Upper lobe of right lung (tissue), 1 donor: ENCODE measurements around the gene DNHD1. TPM values are rescaled to one million over a fixed set of nuclear protein-coding genes. Genes with fewer than 3 reads are reported as not detected.

Experiments used
- ATAC-seq: fragments of 200-7000 bp; cut with Tn5 transposase; one replicate; pipeline ENCODE4 v1.9.1; 2020; ENCODE audit warnings: mild to moderate bottlenecking, moderate library complexity
- DNase-seq: peaks from one replicate; pipeline ENCODE4 v3.0.0-alpha.2; 2020
- H3K27ac ChIP-seq: fragments of 200-600 bp; one replicate; pipeline ENCODE4 v1.8.0; 2022
- H3K27me3 ChIP-seq: fragments of 200-600 bp; one replicate; pipeline ENCODE4 v1.8.0; 2022; ENCODE audit warnings: mild to moderate bottlenecking
- H3K36me3 ChIP-seq: fragments of 200-600 bp; one replicate; pipeline ENCODE4 v1.8.0; 2022
- H3K4me1 ChIP-seq: fragments of 200-600 bp; one replicate; pipeline ENCODE4 v1.8.0; 2022
- H3K4me3 ChIP-seq: fragments of 200-600 bp; one replicate; pipeline ENCODE4 v1.8.0; 2022; ENCODE audit warnings: mild to moderate bottlenecking
- H3K9me3 ChIP-seq: fragments of 200-600 bp; one replicate; pipeline ENCODE4 v1.8.0; 2022
- CTCF ChIP-seq: fragments of 200-600 bp; IDR thresholded peaks from one replicate; pipeline ENCODE4 v1.8.0; 2022; ENCODE audit warnings: antibody characterized with exemption
- intact Hi-C: fragments of 100-400 bp; cut with DNase I; formaldehyde crosslinking; loops from one replicate; pipeline ENCODE4 v1.11.0; 2022
- total RNA-seq: library from RNA; stranded (reverse); fragmentation: NEBNext Ultra II Directional; extraction: Animal tissue kit (Norgen Biotek cat#: 25700); gene quantifications from one replicate; pipeline ENCODE4 v1.2.1, GENCODE V29; 2021
- donor health status: DM: no; HTN: yes; CAD: no; lungs with severe emphysema.

DNHD1 gene
- total RNA-seq, 1 donor from 2014 or later: 14.5 TPM

GRCh38 chr11:6475936-6476335 is 21.1 kb upstream of the DNHD1 start:
- H3K9me3 ChIP-seq: no peaks in the 10 kb centered on the region
- DNase-seq: no peak
- no peak for ATAC-seq

GRCh38 chr11:6476571-6476970 is 20.5 kb upstream of the DNHD1 start:
- intact Hi-C loops: no loop called here
- no peak overlapping the region for H3K27ac ChIP-seq
- H3K4me3 ChIP-seq: no peak overlapping the region
- H3K27me3 ChIP-seq: no peaks in the 10 kb centered on the region
- H3K4me1 ChIP-seq: peaks cover 29% of the 10 kb centered on the region
- ATAC-seq (no peak), DNase-seq (no peak)
- H3K36me3 ChIP-seq: peaks cover 24% of the 10 kb centered on the region
- no peak for TF ChIP-seq CTCF
- H3K9me3 ChIP-seq: no peaks in the 10 kb centered on the region

More at GRCh38 chr11:6475936-6476335, 21.1 kb upstream of the DNHD1 start:
- Histone ChIP-seq H3K4me1 (peaks cover 29% of the 10 kb centered on the region), H3K4me3 (no peak overlapping the region), H3K36me3 (peaks cover 24% of the 10 kb centered on the region), H3K27me3 (no peaks in the 10 kb centered on the region), H3K27ac (no peak overlapping the region)
- intact Hi-C loops: no loop called here
- no peak for TF ChIP-seq CTCF

- DNase-seq (no peak), ATAC-seq (no peak)
- Histone ChIP-seq H3K4me1 (peaks cover 27% of the 10 kb centered on the region), H3K27ac (peak overlapping the region; percentile 89), H3K4me3 (peak overlapping the region; percentile 72), H3K9me3 (no peaks in the 10 kb centered on the region), H3K27me3 (no peaks in the 10 kb centered on the region), H3K36me3 (peaks cover 54% of the 10 kb centered on the region)
- intact Hi-C loops: no loop called here
- TF ChIP-seq CTCF: no peak
Observed at GRCh38 chr11:6480299-6480914, 16.7 kb upstream of the DNHD1 start.

GRCh38 chr11:6481012-6481923 is 15.8 kb upstream of the DNHD1 start, which contains the start of the genes ARFIP2 and TIMM10B:
TSS of gene ARFIP2 (minus strand) at chr11:6481331. CDS start at chr11:6480421, 910 bp downstream.
TSS of gene TIMM10B (plus strand) at chr11:6481501. CDS start at chr11:6481517, 16 bp downstream.
- peak; percentile 99 for DNase-seq
- H3K4me3 ChIP-seq: peak within 1 kb of the TSS; percentile 72
- H3K27ac ChIP-seq: peak within 1 kb of the TSS; percentile 89
- H3K4me1 ChIP-seq: peaks cover 26% of the 10 kb centered on the region
- peaks cover 62% of the 10 kb centered on the region for H3K36me3 ChIP-seq
- ATAC-seq: peak; percentile 96
- H3K9me3 ChIP-seq: no peaks in the 10 kb centered on the region
- TF ChIP-seq CTCF: no peak
- H3K27me3 ChIP-seq: no peaks in the 10 kb centered on the region
- intact Hi-C loops: no loop called here

DNA sequence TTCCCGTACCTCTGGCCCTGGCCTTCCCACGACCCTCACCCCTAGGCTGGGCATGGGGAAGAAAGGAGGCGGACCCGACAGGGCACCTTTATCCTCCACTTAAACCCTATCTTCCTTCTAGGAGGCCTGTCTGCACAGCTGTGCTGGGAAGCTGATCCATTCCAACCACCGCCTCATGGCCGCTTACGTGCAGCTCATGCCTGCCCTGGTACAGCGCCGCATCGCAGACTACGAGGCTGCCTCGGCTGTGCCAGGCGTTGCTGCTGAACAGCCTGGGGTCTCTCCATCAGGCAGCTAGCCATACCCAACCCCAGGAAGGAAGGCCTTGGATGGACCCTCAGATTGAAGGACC is 15.2 kb upstream of the DNHD1 start:
- H3K36me3 ChIP-seq: peaks cover 67% of the 10 kb centered on the region
- H3K27ac ChIP-seq: peak overlapping the region; percentile 89
- peaks cover 26% of the 10 kb centered on the region for H3K4me1 ChIP-seq
- H3K27me3 ChIP-seq: no peaks in the 10 kb centered on the region
- ATAC-seq (peak; percentile 4), DNase-seq (no peak)
- peak overlapping the region; percentile 72 for H3K4me3 ChIP-seq
- intact Hi-C loops: no loop called here
- no peaks in the 10 kb centered on the region for H3K9me3 ChIP-seq
- no peak for TF ChIP-seq CTCF
